DMS 273 treated with DMSO at 0.1 percent for 48 hours (cell line): ENCODE measurements around the gene CFAP54.

Experiments
- DNase-seq: peaks from one replicate; lab custom pipeline; 2025; lab: John Stamatoyannopoulos, UW

CFAP54 gene

DNA sequence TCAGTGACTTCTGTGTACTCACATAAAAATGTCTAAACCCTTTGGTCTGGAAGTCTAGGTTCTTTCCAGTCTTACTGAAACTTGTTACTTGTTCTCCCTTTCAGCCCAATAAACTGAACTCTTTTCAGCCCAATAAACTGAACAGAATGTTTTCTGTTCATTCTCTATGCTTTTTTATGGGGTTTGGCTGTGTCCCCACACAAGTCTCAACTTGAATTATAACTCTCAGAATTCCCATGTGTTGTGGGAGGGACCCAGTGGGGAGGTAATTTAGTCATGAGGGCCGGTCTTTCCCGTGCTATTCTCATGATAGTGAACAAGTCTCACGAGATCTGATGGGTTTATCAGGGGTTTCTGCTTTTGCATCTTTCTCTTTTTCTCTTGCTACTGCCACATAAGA, 402.7 kb downstream of the CFAP54 start:
- no peak for DNase-seq

DNA sequence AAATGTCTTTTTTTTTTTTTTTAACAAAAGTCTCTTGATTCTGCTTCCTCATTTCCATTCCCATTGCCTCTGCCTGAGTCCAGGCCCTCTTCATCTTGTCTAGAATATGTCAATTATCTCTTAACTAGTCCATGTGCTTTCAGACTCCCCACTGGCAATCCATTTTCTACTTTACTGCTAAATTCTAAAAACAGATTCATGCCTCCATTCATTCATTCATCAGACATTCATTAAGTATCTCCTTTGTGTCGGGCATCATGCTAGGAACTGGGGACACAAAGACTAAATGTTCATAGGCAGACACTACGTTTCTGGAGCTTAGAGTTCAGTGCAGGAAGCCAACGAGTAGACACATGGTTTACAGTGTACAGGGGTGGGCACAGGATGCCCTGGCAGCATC, 408.0 kb downstream of the CFAP54 start:
- no peak for DNase-seq

DNA sequence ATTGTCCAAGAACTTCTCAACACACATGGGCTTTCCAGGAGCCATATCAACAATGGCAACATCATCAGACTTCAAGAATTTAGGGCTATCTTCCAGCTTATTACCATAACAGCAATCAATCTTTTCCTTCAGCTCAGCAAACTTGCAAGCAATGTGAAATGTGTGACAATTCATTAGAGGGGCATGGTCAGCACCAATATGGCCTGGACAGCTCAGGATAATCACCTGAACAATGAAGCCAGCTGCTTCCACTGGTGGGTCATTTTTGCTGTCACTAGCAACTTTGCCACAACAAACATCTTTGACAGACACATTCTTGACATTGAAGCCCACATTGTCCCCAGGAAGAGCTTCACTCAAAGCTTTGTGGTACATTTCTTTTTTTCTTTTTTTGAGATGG, 411.8 kb downstream of the CFAP54 start:
- no peak for DNase-seq

GRCh38 chr12:96902076-96902475, 412.7 kb downstream of the CFAP54 start:
- no peak for DNase-seq

- DNase-seq = no peak
Observed at GRCh38 chr12:96906498-96906848, 417.1 kb downstream of the CFAP54 start.

GRCh38 chr12:96906849-96907670, 417.7 kb downstream of the CFAP54 start, which contains the start of gene NEDD1:
Gene NEDD1, plus strand, starts transcription at chr12:96907257. Its CDS starts 2,503 bp downstream, at chr12:96909760.
- DNase-seq = peak; percentile 5

DNA sequence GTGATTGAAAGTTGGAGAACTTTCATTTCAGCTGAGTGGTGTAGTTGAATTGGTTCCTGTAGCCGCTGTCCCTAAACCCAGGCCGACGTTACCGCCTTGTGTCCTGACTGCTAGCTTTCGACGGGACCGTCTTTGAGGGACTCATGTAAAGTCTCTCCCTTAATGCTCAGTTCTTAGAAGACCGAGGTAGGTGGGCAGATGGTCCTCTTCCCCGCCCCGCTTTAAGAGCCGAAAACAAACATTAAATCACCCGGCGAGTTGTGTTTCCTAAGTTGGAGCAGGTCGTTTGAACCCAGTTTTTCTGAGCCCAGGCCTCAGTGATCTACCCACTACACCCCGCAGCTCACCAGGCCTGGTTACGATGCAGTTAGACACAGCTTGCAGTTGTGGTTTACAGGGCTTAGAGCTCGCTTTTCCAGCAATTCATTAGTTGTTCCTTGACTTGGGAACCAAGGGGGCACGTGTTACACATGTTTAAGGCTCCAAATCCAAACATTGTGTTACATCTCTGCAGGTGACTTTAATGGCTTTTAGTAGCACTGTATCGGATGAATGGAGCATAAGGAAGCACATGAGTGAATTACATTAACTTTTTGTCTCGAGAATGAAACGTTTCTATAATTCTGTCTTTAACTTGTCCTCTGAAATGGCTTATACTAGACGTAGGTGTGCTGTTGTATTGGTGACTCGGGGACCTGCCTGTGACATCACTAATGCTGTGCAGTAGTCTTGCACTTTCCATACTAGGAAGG, 418.5 kb downstream of the CFAP54 start:
- DNase-seq = no peak

DNA sequence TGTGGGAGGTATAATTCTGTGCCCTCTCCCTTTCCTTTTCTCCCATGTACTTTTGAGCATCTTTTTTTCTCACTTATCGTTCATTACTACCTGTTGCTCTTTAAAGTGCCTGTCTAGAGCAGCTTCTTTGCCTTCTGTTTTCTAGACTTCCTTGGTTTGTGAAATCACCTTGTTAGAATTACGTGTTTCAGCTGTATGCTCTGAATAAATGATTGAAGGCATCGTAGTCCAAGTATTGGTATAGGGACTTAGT, 419.0 kb downstream of the CFAP54 start:
- no peak for DNase-seq

GRCh38 chr12:96912261-96912660, 422.9 kb downstream of the CFAP54 start:
- no peak for DNase-seq

DNA sequence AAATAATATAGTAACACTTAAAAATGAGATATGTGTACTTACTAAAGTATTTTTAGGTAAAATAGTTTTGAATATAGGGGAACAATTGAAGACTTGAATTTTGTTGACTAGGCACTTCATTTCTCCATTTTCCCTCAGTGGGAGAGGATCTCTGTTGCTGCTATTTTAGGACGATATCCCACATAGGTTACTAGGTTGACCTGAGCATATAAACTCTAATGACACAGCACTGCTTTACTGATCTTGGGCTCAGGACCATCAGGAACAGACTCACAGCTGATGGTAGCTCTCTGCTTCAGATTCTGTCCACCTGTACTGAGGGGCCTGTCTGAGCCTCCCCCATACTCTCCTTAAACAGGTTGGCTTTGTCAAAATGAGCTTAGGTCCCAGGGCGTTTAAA, 423.6 kb downstream of the CFAP54 start:
- no peak for DNase-seq

DNA sequence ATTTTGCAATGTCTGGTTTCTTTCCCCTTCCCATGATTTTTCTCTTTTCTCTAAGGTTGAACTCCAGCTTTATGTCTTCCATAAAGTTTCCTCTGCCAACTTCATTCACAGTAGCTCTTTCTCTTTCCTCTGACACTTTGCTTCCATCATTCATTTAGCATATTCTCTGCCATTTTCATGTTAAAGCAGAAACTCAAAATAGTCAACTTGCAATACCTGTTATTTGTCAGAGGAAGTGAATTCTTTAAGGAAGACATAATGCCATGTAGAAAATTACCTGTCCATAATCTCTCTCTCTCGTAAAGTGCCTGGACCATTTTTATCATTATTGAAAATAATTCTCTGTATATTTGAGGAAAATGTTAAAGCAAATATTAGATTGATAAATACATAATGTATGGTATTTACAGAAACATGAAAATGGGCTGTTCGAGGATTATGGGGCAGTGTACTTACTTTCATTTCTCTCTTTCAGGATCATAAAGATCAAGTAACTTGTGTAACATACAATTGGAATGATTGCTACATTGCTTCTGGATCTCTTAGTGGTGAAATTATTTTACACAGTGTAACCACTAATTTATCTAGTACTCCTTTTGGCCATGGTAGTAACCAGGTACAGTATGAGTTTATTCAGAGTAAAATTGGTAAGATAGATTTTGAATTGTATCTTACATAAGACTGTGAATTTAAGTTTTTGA, 430.3 kb downstream of the CFAP54 start:
- no peak for DNase-seq
